ENCODE measurements around the gene CTBP2. TPM values are rescaled to one million over a fixed set of nuclear protein-coding genes. Genes with fewer than 3 reads are reported as not detected.

The CTBP2 gene
- polyA plus RNA-seq, 1 donor from 2014 or later: 0.50 TPM

GRCh38 chr10:125054669-125055268 is 105.6 kb downstream of the CTBP2 start:
- H3K27ac Mint-ChIP-seq: no peak overlapping the region
- peaks cover 74% of the 10 kb centered on the region for H3K27me3 Mint-ChIP-seq
- no peak overlapping the region for H3K4me3 Mint-ChIP-seq
- H3K4me1 Mint-ChIP-seq: no peaks in the 10 kb centered on the region
- H3K9me3 Mint-ChIP-seq: peaks cover 4 to 7% (median 4%) of the 10 kb centered on the region in 3 donors
- no peaks in the 10 kb centered on the region for H3K36me3 Mint-ChIP-seq

- Mint-ChIP-seq H3K4me1 (no peaks in the 10 kb centered on the region), H3K36me3 (no peaks in the 10 kb centered on the region), H3K27me3 (peaks cover 69% of the 10 kb centered on the region), H3K9me3 (peaks cover 4 to 7% (median 4%) of the 10 kb centered on the region in 3 donors), H3K27ac (no peak overlapping the region), H3K4me3 (no peak overlapping the region)
Observed at GRCh38 chr10:125054216-125054615, 106.1 kb downstream of the CTBP2 start.

GRCh38 chr10:125052146-125052545 is 108.2 kb downstream of the CTBP2 start:
- no peaks in the 10 kb centered on the region for H3K36me3 Mint-ChIP-seq
- no peaks in the 10 kb centered on the region for H3K4me1 Mint-ChIP-seq
- H3K27me3 Mint-ChIP-seq: peaks cover 52% of the 10 kb centered on the region
- H3K4me3 Mint-ChIP-seq: no peak overlapping the region
- peaks cover 4 to 7% (median 4%) of the 10 kb centered on the region in 3 donors for H3K9me3 Mint-ChIP-seq
- H3K27ac Mint-ChIP-seq: no peak overlapping the region

GRCh38 chr10:125050383-125050782 is 110.0 kb downstream of the CTBP2 start:
- Mint-ChIP-seq H3K4me1 (no peaks in the 10 kb centered on the region), H3K9me3 (peaks cover under 1 to 4% (median 4%) of the 10 kb centered on the region in 3 donors), H3K36me3 (no peaks in the 10 kb centered on the region), H3K4me3 (no peak overlapping the region), H3K27ac (peak overlapping the region in 1 of 3 donors; percentile 3), H3K27me3 (peaks cover 37% of the 10 kb centered on the region)

GRCh38 chr10:125049216-125049881 is 111.0 kb downstream of the CTBP2 start:
- H3K36me3 Mint-ChIP-seq: no peaks in the 10 kb centered on the region
- no peak overlapping the region for H3K4me3 Mint-ChIP-seq
- no peaks in the 10 kb centered on the region for H3K9me3 Mint-ChIP-seq
- peaks cover 28% of the 10 kb centered on the region for H3K27me3 Mint-ChIP-seq
- no peaks in the 10 kb centered on the region for H3K4me1 Mint-ChIP-seq
- no peak overlapping the region for H3K27ac Mint-ChIP-seq

GRCh38 chr10:125048094-125048864 is 112.1 kb downstream of the CTBP2 start:
- H3K4me1 Mint-ChIP-seq: no peaks in the 10 kb centered on the region
- H3K4me3 Mint-ChIP-seq: no peak overlapping the region
- H3K27me3 Mint-ChIP-seq: peaks cover 21% of the 10 kb centered on the region
- H3K27ac Mint-ChIP-seq: peak overlapping the region in 1 of 3 donors; percentile 67
- no peaks in the 10 kb centered on the region for H3K36me3 Mint-ChIP-seq
- no peaks in the 10 kb centered on the region for H3K9me3 Mint-ChIP-seq

GRCh38 chr10:125043841-125044658 is 116.3 kb downstream of the CTBP2 start:
- Mint-ChIP-seq H3K4me1 (no peaks in the 10 kb centered on the region), H3K36me3 (no peaks in the 10 kb centered on the region), H3K4me3 (no peak overlapping the region), H3K27me3 (peaks cover 10% of the 10 kb centered on the region), H3K27ac (no peak overlapping the region), H3K9me3 (no peaks in the 10 kb centered on the region)

- Mint-ChIP-seq H3K4me3 (no peak overlapping the region), H3K4me1 (no peaks in the 10 kb centered on the region), H3K27me3 (peaks cover 16% of the 10 kb centered on the region), H3K27ac (no peak overlapping the region), H3K36me3 (no peaks in the 10 kb centered on the region), H3K9me3 (no peaks in the 10 kb centered on the region)
Observed at GRCh38 chr10:125041856-125042506, 118.4 kb downstream of the CTBP2 start.

- no peaks in the 10 kb centered on the region for H3K4me1 Mint-ChIP-seq
- no peak overlapping the region for H3K27ac Mint-ChIP-seq
- H3K36me3 Mint-ChIP-seq: no peaks in the 10 kb centered on the region
- peaks cover 34% of the 10 kb centered on the region for H3K27me3 Mint-ChIP-seq
- H3K9me3 Mint-ChIP-seq: no peaks in the 10 kb centered on the region
- no peak overlapping the region for H3K4me3 Mint-ChIP-seq
Observed at GRCh38 chr10:125039354-125039769, 121.0 kb downstream of the CTBP2 start.

GRCh38 chr10:125038637-125039036 is 121.7 kb downstream of the CTBP2 start:
- Mint-ChIP-seq H3K27ac (no peak overlapping the region), H3K27me3 (peaks cover 38% of the 10 kb centered on the region), H3K4me1 (no peaks in the 10 kb centered on the region)

GRCh38 chr10:125037145-125037877 is 123.1 kb downstream of the CTBP2 start:
- Mint-ChIP-seq H3K4me1 (no peaks in the 10 kb centered on the region), H3K27me3 (peaks cover 36% of the 10 kb centered on the region), H3K9me3 (no peaks in the 10 kb centered on the region), H3K36me3 (no peaks in the 10 kb centered on the region), H3K27ac (peak overlapping the region in 1 of 3 donors; percentile 5), H3K4me3 (no peak overlapping the region)

More at GRCh38 chr10:125038637-125039036, 121.7 kb downstream of the CTBP2 start:
- Mint-ChIP-seq H3K36me3 (no peaks in the 10 kb centered on the region), H3K9me3 (no peaks in the 10 kb centered on the region), H3K4me3 (no peak overlapping the region)

- no peaks in the 10 kb centered on the region for H3K4me1 Mint-ChIP-seq
- peaks cover 35% of the 10 kb centered on the region for H3K27me3 Mint-ChIP-seq
- no peak overlapping the region for H3K27ac Mint-ChIP-seq
- no peaks in the 10 kb centered on the region for H3K36me3 Mint-ChIP-seq
- H3K4me3 Mint-ChIP-seq: no peak overlapping the region
- no peaks in the 10 kb centered on the region for H3K9me3 Mint-ChIP-seq
Observed at GRCh38 chr10:125035588-125036295, 124.6 kb downstream of the CTBP2 start.

- peaks cover 36% of the 10 kb centered on the region for H3K27me3 Mint-ChIP-seq
- H3K36me3 Mint-ChIP-seq: no peaks in the 10 kb centered on the region
- H3K27ac Mint-ChIP-seq: no peak overlapping the region
- H3K9me3 Mint-ChIP-seq: no peaks in the 10 kb centered on the region
- H3K4me1 Mint-ChIP-seq: no peaks in the 10 kb centered on the region
- H3K4me3 Mint-ChIP-seq: no peak overlapping the region
Observed at GRCh38 chr10:125035136-125035535, 125.2 kb downstream of the CTBP2 start.
